ENCODE results near the gene SATB1. TPM values are rescaled to one million over a fixed set of nuclear protein-coding genes. Genes with fewer than 3 reads are reported as not detected.

Gene SATB1
- total and polyA plus RNA-seq, 11 donors, result 16.5 to 63.4 (median 41.3) TPM

GRCh38 chr3:18438586-18438985 lies 13.4 kb upstream of the SATB1 start:
- WGBS, 4 donors, result 77 to 85% (median 82%) methylated on average over 6 of the region's 6 CpGs
- no peak for ATAC-seq
- H3K36me3 ChIP-seq, result no peaks in the 10 kb centered on the region
- TF ChIP-seq POLR2A (IDR thresholded peaks at IDR 0.05), result no peak
- no peak for TF ChIP-seq CTCF (IDR thresholded peaks at IDR 0.05)
- H3K9me3 ChIP-seq, result no peaks in the 10 kb centered on the region
- no peak overlapping the region for H3K4me3 ChIP-seq
- DNase-seq, result peak in 1 of 5 donors; percentile 24
- no peak overlapping the region for H3K27ac ChIP-seq
- intact Hi-C loops (cut with DNase I), result no loop called here
- H3K27me3 ChIP-seq, result peaks cover 0 to 62% (median 8%) of the 10 kb centered on the region in 9 donors
- peaks cover 0 to 5% (median 3%) of the 10 kb centered on the region in 12 donors for H3K4me1 ChIP-seq

GRCh38 chr3:18436213-18436612 lies 11.1 kb upstream of the SATB1 start:
- peaks cover 0 to 49% (median 4%) of the 10 kb centered on the region in 9 donors for H3K27me3 ChIP-seq
- TF ChIP-seq POLR2A (IDR thresholded peaks at IDR 0.05) (no peak), CTCF (IDR thresholded peaks at IDR 0.05) (no peak)
- no peak overlapping the region for H3K27ac ChIP-seq
- ATAC-seq (no peak), DNase-seq (no peak)
- no peak overlapping the region for H3K4me3 ChIP-seq
- no peaks in the 10 kb centered on the region for H3K9me3 ChIP-seq
- WGBS, 4 donors, result 81 to 94% (median 90%) methylated on average over 2 of the region's 2 CpGs
- no peaks in the 10 kb centered on the region for H3K4me1 ChIP-seq
- no peaks in the 10 kb centered on the region for H3K36me3 ChIP-seq
- intact Hi-C loops (cut with DNase I), result no loop called here

- TF ChIP-seq POLR2A (IDR thresholded peaks at IDR 0.05) (no peak), CTCF (IDR thresholded peaks at IDR 0.05) (no peak)
- intact Hi-C loops (cut with DNase I), result no loop called here
- H3K27me3 ChIP-seq, result peaks cover 0 to 40% (median 4%) of the 10 kb centered on the region in 9 donors
Observed at GRCh38 chr3:18434711-18435110, 9.6 kb upstream of the SATB1 start.

GRCh38 chr3:18432752-18433151 lies 7.6 kb upstream of the SATB1 start:
- ATAC-seq, result no peak
- Histone ChIP-seq H3K27ac (no peak overlapping the region), H3K27me3 (peaks cover 0 to 30% (median 4%) of the 10 kb centered on the region in 9 donors), H3K4me3 (no peak overlapping the region), H3K4me1 (peaks cover 0 to 6% (median 0%) of the 10 kb centered on the region in 12 donors), H3K9me3 (no peaks in the 10 kb centered on the region), H3K36me3 (no peaks in the 10 kb centered on the region)
- WGBS, 4 donors, result 80 to 93% (median 87%) methylated on average over 1 of the region's 1 CpG
- TF ChIP-seq CTCF (IDR thresholded peaks at IDR 0.05) (no peak), POLR2A (IDR thresholded peaks at IDR 0.05) (no peak)
- intact Hi-C loops (cut with DNase I), result no loop called here
- DNase-seq, result no peak

More at GRCh38 chr3:18434711-18435110, 9.6 kb upstream of the SATB1 start:
- no peak overlapping the region for H3K27ac ChIP-seq
- no peak overlapping the region for H3K4me3 ChIP-seq
- no peaks in the 10 kb centered on the region for H3K9me3 ChIP-seq
- H3K36me3 ChIP-seq, result no peaks in the 10 kb centered on the region
- DNase-seq, result no peak
- no peak for ATAC-seq
- peaks cover 0 to 6% (median 0%) of the 10 kb centered on the region in 12 donors for H3K4me1 ChIP-seq
- WGBS, 4 donors, result 89 to 93% (median 91%) methylated on average over 6 of the region's 6 CpGs
